Stimulated activated CD8-positive, alpha-beta memory T cell treated with anti-CD3 and anti-CD28 coated beads, Interleukin-7, amount 100 ng/mL, for 1 hour (primary cell): Measurements from ENCODE around the gene C1QTNF5.
A peak's percentile ranks its signal among the peaks of the same experiment; 100 is the strongest.

Experiments used
- DNase-seq, 2 donors: peaks; one replicate each; pipeline ENCODE4 v3.0.0-alpha.2; 2020; ENCODE audit warnings: low read depth in 2 of 2

Gene C1QTNF5

DNA sequence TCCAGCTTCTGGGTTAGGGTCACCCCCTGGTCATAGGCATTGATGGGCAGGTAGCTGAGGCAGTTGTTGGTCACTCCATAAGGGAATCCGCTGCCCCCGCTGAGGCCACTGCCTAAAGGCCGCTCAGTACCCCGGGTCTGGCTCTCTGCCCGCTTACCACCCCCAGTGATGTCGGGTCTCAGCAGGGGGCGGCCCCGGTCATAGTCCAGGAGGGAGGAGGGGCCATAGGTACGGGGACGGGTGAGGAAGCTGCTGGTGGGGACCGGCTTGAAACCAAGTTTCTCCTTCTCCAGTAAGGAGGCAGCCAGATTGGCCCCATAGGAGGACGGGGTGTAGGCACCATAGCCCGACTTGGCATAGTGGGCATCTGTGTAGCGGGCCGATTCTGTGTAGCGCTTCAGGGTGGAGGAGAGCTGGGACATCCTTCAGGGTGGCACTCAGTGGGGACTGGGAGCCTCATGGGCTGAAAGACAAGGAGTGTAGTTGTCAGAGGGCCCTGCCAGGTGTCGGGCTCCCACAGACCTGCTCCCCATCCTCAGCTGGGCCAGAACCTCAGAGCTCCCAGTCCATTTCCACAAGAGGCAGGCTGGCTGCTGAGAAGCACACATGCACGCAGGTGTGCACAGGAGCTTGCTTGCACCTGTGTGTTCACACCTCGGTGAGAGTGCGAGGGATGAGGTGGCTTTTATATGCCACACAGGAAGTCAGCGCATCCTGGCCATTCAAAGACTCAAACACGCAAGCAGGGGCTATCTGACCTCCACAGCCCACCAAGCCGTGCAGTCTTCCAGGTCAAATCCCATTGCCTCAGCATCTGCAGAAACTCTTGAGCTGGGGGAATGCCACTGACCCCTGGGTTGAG lies 32.6 kb upstream of the C1QTNF5 start:
- DNase-seq = no peak

DNA sequence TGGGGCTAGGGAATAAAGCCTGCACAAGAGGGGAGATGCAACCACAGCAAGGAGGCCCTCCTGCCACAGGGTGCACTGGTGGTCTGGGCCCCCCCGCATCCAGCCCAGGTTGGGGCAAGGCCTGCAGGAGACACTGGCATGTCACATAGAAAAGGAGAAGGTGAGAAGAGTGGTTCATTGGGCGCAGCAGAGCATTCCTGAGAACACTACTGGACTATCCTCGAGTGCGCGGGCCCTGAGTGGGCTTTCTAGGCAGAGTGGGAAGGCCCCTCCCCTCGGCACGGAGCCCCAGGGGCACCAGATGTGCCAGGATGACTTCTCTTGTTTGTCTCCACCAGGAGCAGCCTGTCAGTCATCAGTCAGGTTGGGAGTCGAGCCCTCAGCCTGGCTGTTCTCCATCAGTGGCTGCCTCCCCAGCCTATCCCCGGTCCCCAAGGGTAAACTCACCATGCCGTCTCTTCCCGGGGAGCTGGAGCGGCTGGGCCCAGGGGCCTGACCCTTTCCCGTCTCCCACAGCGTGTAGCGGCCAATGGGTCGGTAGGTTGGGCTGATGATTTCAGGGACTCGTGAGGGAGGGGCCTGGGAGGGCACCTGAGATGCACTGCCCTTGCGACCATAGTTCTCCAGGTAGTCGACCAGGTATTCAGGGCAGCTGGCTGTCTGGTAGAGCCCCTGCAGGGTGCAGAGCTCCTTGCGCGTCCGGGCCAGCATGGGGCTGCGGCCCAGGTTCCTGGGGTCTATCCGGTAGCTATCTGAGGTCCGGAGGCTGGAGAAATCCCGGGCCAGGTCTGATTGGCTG lies 31.8 kb upstream of the C1QTNF5 start:
- no peak for DNase-seq

DNA sequence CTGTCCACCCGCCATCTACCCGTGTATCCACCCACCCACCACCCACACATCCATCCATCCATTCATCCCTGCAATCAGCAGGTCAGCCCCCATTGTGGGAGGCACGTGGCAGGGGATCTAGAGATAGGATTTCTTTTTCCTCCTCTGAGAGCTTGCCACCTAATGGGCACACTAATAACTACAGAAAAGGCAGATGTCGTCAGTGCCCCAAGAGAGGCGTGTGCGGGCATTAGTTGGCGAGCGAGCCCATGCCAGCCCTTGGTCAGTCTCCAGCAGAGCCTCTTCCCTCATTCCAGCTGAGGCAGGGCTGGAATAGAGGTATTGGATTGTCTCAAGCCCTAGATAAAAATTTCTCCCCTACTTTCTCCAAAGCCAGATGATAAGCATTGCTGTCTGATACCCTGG lies 31.1 kb upstream of the C1QTNF5 start:
- no peak for DNase-seq

DNA sequence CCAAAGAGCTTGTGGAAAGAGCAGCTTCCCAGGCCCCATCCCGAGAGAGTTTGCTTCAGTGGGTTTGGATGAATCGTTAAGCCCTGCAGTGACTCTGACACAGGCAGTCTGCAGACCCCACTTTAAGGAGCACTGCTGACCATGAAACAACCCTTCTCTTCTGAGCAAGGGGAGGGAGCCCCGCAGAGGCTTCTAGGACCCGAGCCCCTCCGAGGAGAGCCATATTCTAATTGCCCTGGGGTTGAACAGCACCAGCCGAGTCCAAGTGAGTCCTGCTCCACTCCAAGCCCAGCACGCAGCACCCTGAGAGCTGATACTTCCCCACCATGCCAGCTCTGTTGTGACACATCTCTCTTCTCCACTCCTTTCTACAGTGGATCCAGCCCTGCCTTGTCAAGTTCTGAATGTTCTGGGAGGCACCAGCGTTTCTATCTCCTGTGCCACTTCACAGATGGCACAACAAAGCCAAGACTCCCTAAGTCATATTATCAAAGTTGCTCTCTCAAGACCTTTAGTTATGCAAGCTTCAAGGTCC lies 30.5 kb upstream of the C1QTNF5 start:
- DNase-seq = no peak

DNA sequence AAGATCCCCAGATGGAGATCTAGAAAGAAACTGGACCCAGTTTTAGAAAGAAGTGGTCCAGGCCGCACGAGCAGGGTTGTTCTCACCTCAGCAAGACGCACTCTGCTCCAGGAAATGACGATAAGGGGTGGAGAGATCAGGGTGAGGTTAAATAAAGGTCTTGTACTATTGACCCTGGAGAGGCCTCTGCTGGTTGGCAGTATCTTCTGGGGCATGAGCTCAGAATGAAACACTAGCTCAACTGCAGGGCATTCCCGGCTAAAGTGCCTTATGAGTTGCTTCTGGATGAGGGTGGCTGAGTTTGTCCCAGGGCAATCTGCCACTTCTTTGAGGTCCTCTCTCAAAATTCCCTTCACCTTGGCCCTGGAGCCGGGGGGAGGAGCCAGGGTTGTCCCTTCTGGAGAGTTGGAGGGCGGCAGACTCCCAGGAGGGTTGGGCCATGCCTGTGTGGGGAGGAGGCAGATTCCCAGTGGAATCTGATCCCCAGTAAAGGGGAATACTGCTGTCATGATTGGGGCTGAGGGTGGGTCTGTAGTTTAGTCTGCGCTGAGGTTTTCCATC lies 29.9 kb upstream of the C1QTNF5 start:
- no peak for DNase-seq

DNA sequence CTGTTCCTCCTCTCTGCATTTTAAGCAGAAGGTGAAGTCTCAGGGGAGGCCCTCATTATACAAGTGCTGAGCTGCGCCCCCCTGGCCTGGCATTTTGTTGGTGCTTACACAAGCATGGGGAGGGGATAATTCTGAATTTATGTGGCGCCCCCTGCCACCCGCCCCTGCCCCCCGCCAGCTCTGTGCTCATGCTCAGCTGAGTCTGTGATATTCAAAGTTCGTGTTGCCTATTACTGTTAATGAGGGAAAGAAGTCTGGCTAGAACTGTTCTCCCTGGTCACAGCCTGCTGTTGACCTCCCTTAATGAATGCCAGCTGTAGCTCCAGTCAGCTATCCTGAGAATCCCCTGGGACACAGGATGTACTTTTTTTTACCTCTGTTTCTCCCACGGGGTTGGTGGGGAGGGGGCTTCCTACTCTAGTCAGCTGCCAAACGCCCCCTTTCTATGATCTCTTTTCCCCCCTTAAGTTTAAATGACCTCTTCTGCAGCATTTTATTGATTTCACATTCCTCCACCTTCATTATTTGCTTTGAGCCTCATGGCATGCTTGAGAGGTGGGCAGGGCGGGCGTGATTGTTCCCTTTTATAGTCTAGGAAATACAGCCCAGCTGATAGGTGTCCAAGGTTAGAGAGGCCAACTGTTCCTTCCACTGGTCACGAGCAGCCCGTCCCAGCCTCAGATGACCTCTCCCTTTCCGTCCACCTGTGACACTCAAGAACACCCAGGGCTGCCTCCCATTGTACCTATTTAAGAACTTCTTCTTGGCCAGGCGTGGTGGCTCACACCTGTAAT lies 28.6 kb upstream of the C1QTNF5 start:
- DNase-seq = no peak

DNA sequence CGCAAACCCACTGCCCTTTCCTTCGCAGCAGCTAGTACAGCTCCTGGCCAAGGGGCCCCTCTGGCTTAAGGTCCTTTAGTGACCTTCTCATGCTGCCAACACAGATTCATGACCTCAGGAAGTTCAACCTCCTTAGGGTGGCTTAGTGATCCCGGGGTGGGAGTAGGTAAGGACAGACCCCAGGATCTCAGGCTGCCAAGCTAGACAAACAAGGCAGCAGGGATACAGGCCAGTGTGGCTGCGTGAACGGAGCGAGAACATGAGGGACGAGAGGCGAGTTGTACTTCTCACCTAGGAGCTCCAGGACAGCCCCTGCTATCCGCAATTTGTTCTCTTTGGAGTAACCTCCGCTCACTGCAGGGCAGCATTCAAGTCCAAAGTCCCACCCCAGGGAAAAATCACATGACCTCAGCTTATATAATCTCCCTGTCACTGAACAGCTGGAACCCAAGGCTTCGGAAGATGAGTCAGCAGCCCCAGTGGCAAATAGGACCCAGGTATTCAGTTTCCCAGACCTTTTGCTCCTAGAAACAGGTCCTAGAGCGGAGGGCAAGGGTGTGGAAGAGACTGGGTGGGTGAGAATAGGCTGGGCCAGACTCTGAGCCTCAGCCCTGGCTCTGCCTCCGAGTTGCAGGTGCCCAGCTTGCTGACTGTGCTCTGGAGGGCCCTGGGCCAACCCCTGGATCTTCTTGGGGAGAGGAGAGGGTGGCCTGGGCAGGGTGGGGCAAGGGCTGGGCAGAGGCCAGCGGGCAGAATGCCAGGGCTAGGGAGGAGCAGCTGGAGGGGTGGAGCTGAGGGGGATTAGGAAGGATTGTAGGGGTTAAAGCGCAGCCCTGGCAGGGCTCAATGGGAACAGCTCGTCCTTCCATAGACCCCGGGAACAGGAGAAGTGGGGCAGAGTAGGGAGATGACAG lies 27.7 kb upstream of the C1QTNF5 start:
- no peak for DNase-seq

DNA sequence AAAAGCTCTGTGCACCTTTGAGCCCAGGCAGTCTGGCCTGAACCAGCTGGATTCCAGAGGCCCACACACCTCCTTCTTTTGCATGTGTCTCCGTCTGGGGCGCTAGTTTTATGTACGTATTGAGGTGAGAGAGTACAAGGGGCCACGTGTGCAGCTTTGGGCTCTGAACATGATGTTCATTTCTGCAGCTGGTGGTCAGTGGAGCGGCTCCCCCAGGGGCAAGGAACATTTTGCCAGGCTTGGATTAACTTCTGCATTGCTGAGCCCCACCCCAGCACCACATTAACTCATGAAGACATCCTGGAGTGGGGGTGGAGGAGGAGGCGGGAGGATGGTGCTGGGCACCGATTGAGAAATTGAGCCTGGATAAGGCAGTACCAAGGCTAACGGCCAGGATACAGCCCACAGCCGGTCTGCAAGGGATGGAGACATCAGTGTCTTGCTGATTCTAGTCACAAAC lies 27.0 kb upstream of the C1QTNF5 start:
- DNase-seq = no peak

DNA sequence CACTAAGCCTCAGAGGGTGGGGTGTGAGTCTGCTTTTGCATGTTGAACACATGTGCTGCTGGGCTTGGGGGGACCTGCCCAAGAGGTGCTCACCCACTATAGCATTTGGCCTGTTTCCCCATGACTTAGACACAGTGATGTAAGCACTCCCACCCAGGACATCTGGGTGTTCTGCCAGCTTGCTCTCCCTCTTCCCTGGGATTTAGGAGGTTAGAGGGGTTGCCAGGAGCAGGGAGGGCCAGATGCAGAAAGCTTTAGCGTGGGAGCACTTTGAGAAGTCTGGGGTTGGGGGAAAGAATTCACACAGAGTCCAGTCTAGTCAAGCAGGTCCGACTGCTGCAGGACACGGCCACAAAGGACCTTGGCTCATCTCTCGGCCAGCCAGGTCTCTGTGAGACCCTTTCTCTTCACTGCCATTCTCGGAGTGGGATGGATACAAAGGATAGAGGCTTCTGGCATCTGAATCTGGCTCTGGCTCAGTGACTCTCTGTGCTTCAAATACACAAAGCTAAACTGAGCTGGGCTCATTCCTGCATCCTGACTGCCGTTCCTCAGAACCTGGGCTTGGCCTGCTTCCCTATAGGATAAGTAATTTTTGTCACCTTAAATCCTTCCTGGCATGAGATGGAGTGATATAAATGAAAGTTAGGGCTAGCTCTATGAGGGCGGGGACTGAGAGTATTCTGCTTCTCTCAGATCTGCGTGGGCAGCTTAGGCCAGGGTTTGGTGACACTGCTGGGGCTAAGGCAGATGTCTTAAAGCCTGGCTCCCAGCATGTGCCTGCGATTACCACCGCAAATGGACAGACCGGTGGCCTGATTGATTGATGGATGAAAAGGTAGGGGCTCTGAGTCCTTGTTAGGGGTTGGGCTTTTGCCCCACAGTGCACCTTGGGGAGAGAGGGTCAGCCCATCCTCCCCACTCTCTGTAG lies 26.3 kb upstream of the C1QTNF5 start:
- no peak for DNase-seq

DNA sequence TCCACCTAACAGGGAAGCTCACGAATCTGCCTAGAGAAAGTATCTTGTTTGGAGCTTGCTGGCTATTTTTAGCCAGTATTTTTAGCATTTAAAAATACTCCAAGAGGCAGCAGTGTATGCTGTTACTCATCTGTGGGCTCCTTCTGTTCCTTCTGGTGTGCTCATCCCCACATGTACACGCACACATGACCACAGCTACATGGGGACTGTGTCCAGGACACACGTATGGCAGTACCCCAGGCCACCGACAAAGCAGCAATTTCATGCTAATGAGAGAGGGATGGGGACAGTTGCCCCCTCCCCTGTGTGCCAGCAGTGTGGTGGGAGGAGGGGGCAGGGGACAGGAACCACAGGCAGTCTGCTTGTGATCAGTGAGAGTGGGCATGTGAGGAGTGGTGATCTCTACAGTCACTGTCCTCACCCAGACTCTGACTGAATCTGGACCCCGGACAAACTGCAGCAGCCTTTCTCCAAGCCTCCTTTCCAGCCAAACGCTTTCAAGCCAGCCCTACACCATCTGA lies 24.4 kb upstream of the C1QTNF5 start:
- no peak for DNase-seq

DNA sequence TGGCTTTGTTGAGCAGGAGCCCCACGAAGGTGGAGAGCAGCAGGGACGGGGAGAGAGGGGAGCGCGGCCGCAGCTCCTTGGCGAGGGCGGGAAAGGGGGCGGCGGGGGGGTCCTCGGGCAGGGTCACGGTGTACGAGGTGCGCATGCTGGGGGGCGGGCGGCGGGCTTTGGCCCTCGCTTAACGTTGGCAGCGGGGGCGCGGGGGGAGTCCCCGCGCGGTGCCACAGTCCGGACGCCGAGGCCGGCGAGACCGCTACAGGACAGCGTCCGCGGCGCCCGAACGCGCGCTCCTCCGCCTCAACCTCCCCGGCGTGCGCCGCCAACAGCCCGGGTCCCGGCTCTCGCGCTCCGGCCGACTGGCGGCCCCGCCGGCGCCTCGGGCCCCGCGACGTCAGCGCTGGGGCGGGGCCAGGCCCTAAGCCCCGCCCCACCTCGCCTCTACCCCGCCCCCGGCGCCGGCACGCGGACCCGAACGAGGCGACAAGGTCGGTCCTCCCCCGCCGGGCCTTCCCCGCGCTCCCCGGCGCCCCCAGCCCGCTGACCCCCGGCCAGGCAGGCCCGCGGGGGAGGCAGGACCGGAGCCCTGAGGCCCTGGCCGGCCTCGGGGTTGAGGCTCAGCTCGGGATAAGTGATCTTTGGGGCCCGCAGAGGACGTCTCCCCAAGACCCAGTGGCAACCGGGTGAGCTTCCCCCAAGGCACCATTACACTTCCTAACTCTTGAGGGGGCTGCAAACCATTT lies 23.3 kb upstream of the C1QTNF5 start:
- peak; percentile 19 to 32 for DNase-seq

DNA sequence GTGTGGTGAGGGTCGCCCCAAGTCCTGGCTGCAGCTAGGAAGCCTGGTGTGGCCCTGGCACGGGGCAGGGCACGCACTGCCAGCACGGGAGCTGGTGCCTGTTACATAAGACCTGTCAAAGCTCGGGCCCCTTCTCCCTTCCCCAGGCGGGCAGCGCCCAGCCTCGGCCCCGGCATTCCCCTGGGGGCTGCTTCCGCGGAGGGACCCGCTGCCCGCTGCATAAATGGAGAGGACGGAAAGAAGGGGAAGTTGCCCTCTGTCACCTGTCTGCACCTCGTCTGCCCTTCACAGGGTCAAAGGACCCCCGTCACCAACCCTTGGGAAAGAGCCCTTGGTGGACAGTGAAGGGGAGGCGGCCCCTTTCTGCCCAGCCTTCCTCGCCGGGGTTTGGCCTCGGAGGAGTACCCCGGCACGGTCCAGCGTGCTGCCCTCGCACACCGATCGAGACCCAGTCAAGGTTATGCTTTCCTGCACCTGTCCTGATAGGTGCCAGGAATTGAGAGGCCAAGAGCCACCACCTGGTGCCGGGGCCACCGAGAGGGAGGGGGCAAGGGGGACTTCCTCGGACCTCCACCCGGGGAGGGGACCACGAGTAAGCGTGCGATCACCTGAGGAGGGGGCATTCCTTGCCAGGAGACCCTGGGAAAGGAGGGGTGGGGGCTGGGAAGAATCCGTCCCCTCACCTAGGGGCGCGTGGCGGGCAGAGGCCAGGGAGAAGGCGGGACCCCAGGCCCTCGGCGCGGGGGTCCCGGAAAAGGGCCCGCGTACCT lies 22.6 kb upstream of the C1QTNF5 start:
- no peak for DNase-seq

DNA sequence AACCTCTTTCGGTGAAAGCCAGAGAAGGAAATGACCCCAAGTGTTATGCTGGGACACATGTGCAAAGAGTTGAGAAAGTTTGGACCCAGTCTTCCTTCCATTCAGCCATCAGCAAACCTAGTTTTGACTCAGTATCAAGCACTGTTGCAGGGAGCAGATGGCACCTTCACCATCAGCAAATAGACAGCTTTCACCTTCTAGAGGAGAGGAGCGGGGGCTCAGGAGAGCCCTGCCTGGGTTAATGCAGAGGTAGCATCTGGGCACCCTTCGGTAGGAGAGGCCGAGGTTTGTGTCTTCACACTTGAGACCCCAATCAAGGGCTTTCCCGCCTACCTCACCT lies 22.0 kb upstream of the C1QTNF5 start:
- no peak for DNase-seq

DNA sequence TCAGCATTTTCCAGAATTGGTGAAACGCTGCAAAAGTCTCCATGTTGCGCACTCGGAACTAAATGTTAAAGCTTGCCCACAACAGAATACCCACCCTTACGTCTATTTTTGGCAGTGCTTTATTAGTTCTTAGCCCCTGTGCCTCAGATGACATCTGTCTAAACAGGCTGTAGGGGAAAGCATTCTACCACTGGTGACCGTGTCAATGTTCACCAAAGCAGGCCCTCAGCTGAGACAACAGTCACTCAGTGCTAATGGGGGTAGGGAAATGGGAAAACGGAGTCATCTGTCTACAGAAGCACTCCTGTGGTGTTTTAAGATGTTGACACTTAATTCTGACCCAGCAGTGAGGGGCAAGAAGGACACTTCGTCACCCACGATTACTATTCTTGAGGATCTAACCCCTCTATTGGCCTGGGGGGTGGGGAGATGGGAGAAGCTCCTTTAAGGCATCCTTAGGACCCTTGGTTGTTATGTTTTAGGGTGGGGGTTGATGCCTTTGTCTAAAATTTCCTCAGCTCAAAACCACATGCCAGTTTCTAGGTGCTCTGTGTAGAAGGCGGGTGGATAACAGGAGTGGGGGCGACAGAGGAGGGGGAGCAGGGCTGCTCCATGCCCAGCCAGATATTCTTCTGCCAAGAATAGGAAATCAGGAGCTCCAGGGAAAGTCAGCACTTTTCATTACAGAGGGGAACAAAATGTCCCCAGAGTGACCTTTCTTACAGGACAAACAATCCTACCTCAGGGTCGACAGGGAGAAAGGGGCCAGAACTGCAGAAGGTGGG lies 21.4 kb upstream of the C1QTNF5 start:
- DNase-seq = no peak

DNA sequence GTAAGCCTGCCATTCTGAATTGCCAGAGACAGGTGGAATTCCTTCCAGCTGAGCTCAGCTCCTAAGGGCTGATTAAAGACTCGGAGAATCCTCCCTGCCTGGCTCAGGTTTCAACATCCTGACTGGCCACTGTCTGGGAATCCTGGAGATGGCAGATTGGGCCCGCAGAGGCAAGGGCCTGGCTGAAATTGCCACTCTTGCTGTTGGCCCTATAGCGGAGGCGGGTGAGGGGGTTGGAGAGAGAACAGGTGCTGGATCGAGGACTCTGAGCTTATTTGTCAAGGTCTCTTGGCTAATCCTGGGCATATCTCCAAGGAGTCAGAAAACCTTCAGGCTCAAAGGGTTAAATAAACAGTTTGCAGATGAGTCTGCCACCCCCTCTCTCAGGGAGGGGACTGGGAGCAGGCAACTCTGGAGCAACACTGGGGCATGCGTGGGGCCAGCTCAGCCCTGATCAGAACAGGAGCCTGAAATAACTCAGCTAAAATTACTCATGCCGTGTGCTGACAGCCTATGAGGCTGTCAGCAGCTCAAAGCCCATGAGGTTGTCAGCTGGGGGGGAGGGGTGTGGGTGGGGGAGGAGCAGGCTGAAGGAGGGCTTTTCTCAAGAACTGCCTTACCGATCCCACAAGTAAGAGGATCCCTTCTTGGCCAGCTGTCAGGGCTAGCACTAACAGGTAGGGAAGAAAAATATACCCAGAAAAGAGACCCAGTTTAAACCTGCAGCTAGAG lies 20.5 kb upstream of the C1QTNF5 start:
- DNase-seq = no peak
